WI38 (cell line): ENCODE results near the gene MTNR1A.

Source experiments
- H3K4me3 ChIP-seq: 2 replicates; pipeline ENCODE4 v1.5.1; 2011; ENCODE audit warnings: low read depth, mild to moderate bottlenecking, control low read depth, low read length
- CTCF ChIP-seq: IDR thresholded peaks from 2 replicates; pipeline ENCODE4 v1.5.1; 2012; ENCODE audit warnings: low read depth, mild to moderate bottlenecking, control low read depth, low read length

The MTNR1A gene

GRCh38 chr4:186554914-186555827 is at the start of gene MTNR1A:
TSS of gene MTNR1A (minus strand) at chr4:186555567. CDS start at chr4:186555365, 202 bp downstream.
- H3K4me3 ChIP-seq: peak within 1 kb of the TSS; percentile 44

GRCh38 chr4:186604124-186604807 is 48.9 kb upstream of the MTNR1A start:
- no peak overlapping the region for H3K4me3 ChIP-seq
- no peak for TF ChIP-seq CTCF

More at GRCh38 chr4:186554914-186555827, at the start of gene MTNR1A:
- no peak for TF ChIP-seq CTCF

GRCh38 chr4:186602978-186603377 is 47.6 kb upstream of the MTNR1A start:
- no peak overlapping the region for H3K4me3 ChIP-seq

GRCh38 chr4:186599483-186599882 is 44.1 kb upstream of the MTNR1A start:
- no peak for TF ChIP-seq CTCF

More at GRCh38 chr4:186602978-186603377, 47.6 kb upstream of the MTNR1A start:
- TF ChIP-seq CTCF: no peak

GRCh38 chr4:186598686-186599085 is 43.3 kb upstream of the MTNR1A start:
- TF ChIP-seq CTCF: no peak

More at GRCh38 chr4:186599483-186599882, 44.1 kb upstream of the MTNR1A start:
- no peak overlapping the region for H3K4me3 ChIP-seq

GRCh38 chr4:186596850-186597390 is 41.6 kb upstream of the MTNR1A start:
- no peak overlapping the region for H3K4me3 ChIP-seq
- TF ChIP-seq CTCF: no peak

More at GRCh38 chr4:186598686-186599085, 43.3 kb upstream of the MTNR1A start:
- H3K4me3 ChIP-seq: no peak overlapping the region

GRCh38 chr4:186596346-186596745 is 41.0 kb upstream of the MTNR1A start:
- no peak overlapping the region for H3K4me3 ChIP-seq
- TF ChIP-seq CTCF: no peak
